Brain microvascular endothelial cell (primary cell): ENCODE measurements around the gene DGCR6L.
A peak's percentile ranks its signal among the peaks of the same experiment; 100 is the strongest.

Experiments
- DNase-seq: peaks from one replicate; pipeline ENCODE4 v3.0.0-alpha.2; 2020
- H3K27ac ChIP-seq: fragments of 250-450 bp; sonication (Bioruptor Pico); 2 replicates; pipeline ENCODE4 v1.5.1; 2020; ENCODE audit warnings: mild to moderate bottlenecking, moderate library complexity
- H3K27me3 ChIP-seq: fragments of 250-450 bp; sonication (Bioruptor Pico); replicated peaks from 2 replicates; pipeline ENCODE4 v1.5.1; 2020; ENCODE audit warnings: mild to moderate bottlenecking
- H3K36me3 ChIP-seq: fragments of 250-450 bp; sonication (Bioruptor Pico); replicated peaks from 2 replicates; pipeline ENCODE4 v1.5.1; 2020; ENCODE audit warnings: mild to moderate bottlenecking
- H3K4me3 ChIP-seq: 2 replicates; pipeline ENCODE4 v1.5.1; 2011; ENCODE audit warnings: low read depth, mild to moderate bottlenecking, control low read depth, low read length, moderate library complexity
- CTCF ChIP-seq: IDR thresholded peaks from 2 replicates; pipeline ENCODE4 v1.5.1; 2011; ENCODE audit warnings: low read depth, mild to moderate bottlenecking, moderate library complexity, low read length, control low read depth, inconsistent platforms; ENCODE audit errors: missing control alignments
- in situ Hi-C: cut with HindIII; loops from 2 replicates; pipeline ENCODE4 v1.10.0; 2017; ENCODE audit warnings: low sequenced_read_pairs, low pct_ligation_motif_present

Gene DGCR6L

GRCh38 chr22:20299746-20300136 lies 20.1 kb downstream of the DGCR6L start:
- DNase-seq, result no peak
- H3K27ac ChIP-seq, result no peak overlapping the region

GRCh38 chr22:20298803-20299745 lies 20.8 kb downstream of the DGCR6L start:
- no peak for TF ChIP-seq CTCF
- DNase-seq, result peak; percentile 35
- H3K4me3 ChIP-seq, result peak overlapping the region; percentile 45
- H3K27ac ChIP-seq, result no peak overlapping the region
- no peaks in the 10 kb centered on the region for H3K36me3 ChIP-seq
- peaks cover 47% of the 10 kb centered on the region for H3K27me3 ChIP-seq
- in situ Hi-C loops, result no loop called here

More at GRCh38 chr22:20299746-20300136, 20.1 kb downstream of the DGCR6L start:
- in situ Hi-C loops, result no loop called here
- Histone ChIP-seq H3K36me3 (no peaks in the 10 kb centered on the region), H3K4me3 (peak overlapping the region; percentile 45), H3K27me3 (peaks cover 42% of the 10 kb centered on the region)
- TF ChIP-seq CTCF, result no peak

- Histone ChIP-seq H3K4me3 (no peak overlapping the region), H3K27ac (no peak overlapping the region), H3K27me3 (peaks cover 47% of the 10 kb centered on the region), H3K36me3 (no peaks in the 10 kb centered on the region)
- in situ Hi-C loops, result no loop called here
- no peak for TF ChIP-seq CTCF
- DNase-seq, result no peak
Measured at GRCh38 chr22:20298110-20298802, 21.6 kb downstream of the DGCR6L start.

GRCh38 chr22:20297414-20298109 lies 22.3 kb downstream of the DGCR6L start:
- H3K27me3 ChIP-seq, result peaks cover 49% of the 10 kb centered on the region
- TF ChIP-seq CTCF, result no peak
- DNase-seq, result no peak

GRCh38 chr22:20296598-20296997 lies 23.3 kb downstream of the DGCR6L start:
- Histone ChIP-seq H3K27me3 (peaks cover 54% of the 10 kb centered on the region), H3K4me3 (no peak overlapping the region), H3K27ac (no peak overlapping the region), H3K36me3 (no peaks in the 10 kb centered on the region)
- TF ChIP-seq CTCF, result no peak
- no peak for DNase-seq
- in situ Hi-C loops, result no loop called here

More at GRCh38 chr22:20297414-20298109, 22.3 kb downstream of the DGCR6L start:
- H3K4me3 ChIP-seq, result no peak overlapping the region
- in situ Hi-C loops, result no loop called here
- no peak overlapping the region for H3K27ac ChIP-seq
- no peaks in the 10 kb centered on the region for H3K36me3 ChIP-seq
